ACC112 (cell line): ENCODE results near the gene DCUN1D4.
A peak's percentile ranks its signal among the peaks of the same experiment; 100 is the strongest.
"Not testable (repeated sequence)": the region's sequence is repeated elsewhere in the genome, so short reads cannot be mapped to it uniquely, and the experiment has no call there.

ENCODE experiments used
- H2AFZ ChIP-seq: fragments of 200-600 bp; sonication (generic); one replicate; pipeline ENCODE4 v1.6.0; 2017; ENCODE audit warnings: antibody characterized with exemption, low read length; ENCODE audit not compliant: unreplicated experiment
- H3K27ac ChIP-seq: fragments of 200-600 bp; sonication (generic); 2 replicates; pipeline ENCODE4 v1.5.1; 2014; ENCODE audit warnings: low read depth, mild to moderate bottlenecking, antibody characterized with exemption, low read length, moderate library complexity
- H3K27me3 ChIP-seq: fragments of 200-600 bp; sonication (generic); 2 replicates; pipeline ENCODE4 v1.6.1; 2014; ENCODE audit warnings: mild to moderate bottlenecking, antibody characterized with exemption, low read length, moderate library complexity, mixed read lengths; ENCODE audit not compliant: insufficient read depth
- H3K36me3 ChIP-seq: fragments of 200-600 bp; sonication (generic); 2 replicates; pipeline ENCODE4 v1.6.1; 2016; ENCODE audit warnings: mild to moderate bottlenecking, antibody characterized with exemption, low read length, moderate library complexity, mixed read lengths; ENCODE audit not compliant: insufficient read depth
- H3K4me1 ChIP-seq: fragments of 200-600 bp; sonication (generic); one replicate; pipeline ENCODE4 v1.6.1; 2016; ENCODE audit warnings: low read length, mixed read lengths; ENCODE audit not compliant: insufficient read depth, unreplicated experiment, control insufficient read depth
- H3K4me3 ChIP-seq: fragments of 200-600 bp; sonication (generic); 2 replicates; pipeline ENCODE4 v1.5.1; 2014; ENCODE audit warnings: mild to moderate bottlenecking, low read depth, low read length
- H3K79me2 ChIP-seq: fragments of 200-600 bp; sonication (generic); one replicate; pipeline ENCODE4 v1.6.0; 2016; ENCODE audit warnings: low read length; ENCODE audit not compliant: control insufficient read depth, unreplicated experiment, insufficient read depth

Gene DCUN1D4

DNA sequence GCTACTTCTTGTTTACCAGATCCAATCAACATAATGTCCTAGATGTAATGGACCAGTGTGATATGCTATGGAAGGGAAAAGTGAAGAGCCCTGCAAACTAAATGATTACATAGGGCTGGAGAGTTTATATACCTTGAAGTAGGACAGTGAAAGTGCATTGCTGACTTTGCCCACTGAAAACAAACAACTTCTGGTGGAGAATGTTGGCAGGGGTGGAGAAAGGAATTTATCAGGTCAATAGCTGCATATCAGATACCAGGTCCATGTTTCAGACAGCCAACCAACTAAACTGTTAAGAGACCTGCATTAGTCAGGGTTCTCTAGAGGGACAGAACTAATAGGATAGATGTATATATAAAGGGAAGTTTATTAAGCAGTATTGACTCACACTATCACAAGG, 82.4 kb downstream of the DCUN1D4 start:
- H3K79me2 ChIP-seq, result no peaks in the 10 kb centered on the region
- no peaks in the 10 kb centered on the region for H3K27me3 ChIP-seq
- H3K4me1 ChIP-seq, result no peaks in the 10 kb centered on the region
- H3K36me3 ChIP-seq, result no peaks in the 10 kb centered on the region
- H3K27ac ChIP-seq, result no peak overlapping the region
- no peak overlapping the region for H3K4me3 ChIP-seq
- H2AFZ ChIP-seq, result no peak overlapping the region

DNA sequence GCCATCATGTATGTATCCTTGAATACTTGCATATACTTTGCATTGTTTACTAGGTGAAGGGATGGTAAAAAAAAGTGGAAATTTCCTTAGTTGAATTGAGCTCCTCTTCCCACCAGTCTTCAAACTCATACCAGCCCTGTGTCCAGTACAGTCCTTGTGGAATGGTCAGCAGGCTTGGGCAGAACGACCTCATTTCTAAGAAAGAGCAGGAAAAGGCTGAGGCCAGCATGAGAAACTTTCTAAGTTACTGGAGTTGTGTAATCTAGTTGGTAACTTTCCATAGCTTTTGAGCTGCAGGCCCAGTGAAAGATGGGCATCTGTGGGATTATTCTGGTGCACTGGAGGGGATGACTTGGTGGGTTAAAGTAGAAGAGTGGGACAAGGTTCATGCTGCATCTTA, 87.6 kb downstream of the DCUN1D4 start:
- H3K4me1 ChIP-seq, result no peaks in the 10 kb centered on the region
- peaks cover 4% of the 10 kb centered on the region; the same call in 1 of the 2 replicates for H3K27me3 ChIP-seq
- no peak overlapping the region for H3K4me3 ChIP-seq
- no peak overlapping the region for H2AFZ ChIP-seq
- no peak overlapping the region for H3K27ac ChIP-seq
- H3K36me3 ChIP-seq, result no peaks in the 10 kb centered on the region
- no peaks in the 10 kb centered on the region for H3K79me2 ChIP-seq

DNA sequence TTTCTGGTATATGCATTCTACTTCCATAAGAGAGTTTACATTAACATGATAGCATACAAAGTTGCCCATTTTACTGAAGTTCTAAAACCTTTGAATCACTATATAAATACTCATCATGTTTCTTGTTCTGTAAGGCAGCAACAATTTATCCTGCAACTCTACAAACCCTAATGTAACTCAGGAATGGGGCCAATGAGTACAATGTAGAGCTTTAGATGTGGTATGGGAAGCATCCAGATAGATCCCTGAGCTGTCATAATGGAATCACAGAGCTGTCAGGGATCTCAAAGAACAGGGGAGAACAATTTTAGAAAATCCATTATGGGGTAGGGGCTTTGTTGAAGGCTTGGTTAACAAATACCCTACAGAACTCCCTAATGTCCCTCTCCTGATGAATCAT, 88.5 kb downstream of the DCUN1D4 start:
- H3K36me3 ChIP-seq, result no peaks in the 10 kb centered on the region
- no peak overlapping the region for H3K4me3 ChIP-seq
- H3K79me2 ChIP-seq, result no peaks in the 10 kb centered on the region
- peaks cover 4% of the 10 kb centered on the region; the same call in 1 of the 2 replicates for H3K27me3 ChIP-seq
- no peak overlapping the region for H3K27ac ChIP-seq
- no peaks in the 10 kb centered on the region for H3K4me1 ChIP-seq
- no peak overlapping the region for H2AFZ ChIP-seq

DNA sequence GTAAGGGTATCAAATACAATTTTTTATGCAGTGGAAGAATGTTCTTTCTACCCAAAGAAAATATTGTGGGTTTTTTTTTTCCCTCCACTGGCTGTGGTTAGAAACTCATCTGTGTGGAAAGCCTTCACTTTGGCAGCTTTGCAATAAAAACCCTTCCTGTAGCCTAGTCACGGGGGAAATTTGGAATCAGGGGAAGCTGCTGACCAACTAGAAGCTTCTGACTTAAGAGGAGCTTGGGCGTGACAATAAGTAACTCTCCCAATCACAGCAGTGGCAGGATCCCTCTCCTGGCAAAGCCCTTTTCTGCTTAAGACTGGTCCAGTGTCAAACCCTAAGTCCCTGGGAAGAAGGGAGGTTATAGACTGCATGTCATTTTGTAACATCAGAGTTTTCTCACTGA, 89.3 kb downstream of the DCUN1D4 start:
- H3K27ac ChIP-seq, result no peak overlapping the region
- H3K4me3 ChIP-seq, result no peak overlapping the region
- peaks cover 4% of the 10 kb centered on the region; the same call in 1 of the 2 replicates for H3K27me3 ChIP-seq
- H3K4me1 ChIP-seq, result no peaks in the 10 kb centered on the region
- H3K36me3 ChIP-seq, result no peaks in the 10 kb centered on the region
- H3K79me2 ChIP-seq, result no peaks in the 10 kb centered on the region
- H2AFZ ChIP-seq, result no peak overlapping the region

DNA sequence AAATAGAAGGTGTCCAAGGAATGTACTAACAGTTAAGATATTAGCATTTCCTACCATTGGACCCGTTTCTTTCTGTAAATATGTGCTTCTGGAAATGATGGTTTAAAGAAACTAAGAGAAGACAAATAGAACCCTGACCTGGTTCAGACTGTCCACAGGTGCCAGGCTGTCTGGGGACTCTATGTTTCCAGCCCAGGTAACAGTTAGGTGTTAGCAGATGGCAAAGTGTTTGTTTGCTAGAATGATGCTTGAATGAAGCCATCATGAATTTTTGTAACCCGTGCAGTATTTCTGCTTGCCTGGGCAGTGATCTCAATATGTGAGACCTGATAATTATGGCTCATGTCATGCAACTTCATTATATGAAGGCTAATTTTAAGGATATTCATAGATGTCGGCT, 89.7 kb downstream of the DCUN1D4 start:
- Histone ChIP-seq H3K4me3 (no peak overlapping the region), H3K79me2 (no peaks in the 10 kb centered on the region), H3K27ac (no peak overlapping the region), H3K4me1 (no peaks in the 10 kb centered on the region), H3K36me3 (no peaks in the 10 kb centered on the region), H2AFZ (no peak overlapping the region), H3K27me3 (peaks cover 4% of the 10 kb centered on the region; the same call in 1 of the 2 replicates)

DNA sequence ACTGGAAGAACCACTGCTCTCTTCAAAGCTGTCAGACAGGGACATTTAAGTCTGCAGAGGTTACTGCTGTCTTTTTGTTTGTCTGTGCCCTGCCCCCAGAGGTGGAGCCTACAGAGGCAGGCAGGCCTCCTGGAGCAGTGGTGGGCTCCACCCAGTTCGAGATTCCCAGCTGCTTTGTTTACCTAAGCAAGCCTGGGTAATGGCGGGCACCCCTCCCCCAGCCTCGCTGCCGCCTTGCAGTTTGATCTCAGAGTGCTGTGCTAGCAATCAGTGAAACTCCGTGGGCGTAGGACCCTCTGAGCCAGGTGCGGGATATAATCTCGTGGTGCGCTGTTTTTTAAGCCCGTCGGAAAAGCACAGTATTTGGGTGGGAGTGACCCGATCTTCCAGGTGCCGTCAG, 97.5 kb downstream of the DCUN1D4 start:
- peaks cover 21% of the 10 kb centered on the region for H3K4me1 ChIP-seq

DNA sequence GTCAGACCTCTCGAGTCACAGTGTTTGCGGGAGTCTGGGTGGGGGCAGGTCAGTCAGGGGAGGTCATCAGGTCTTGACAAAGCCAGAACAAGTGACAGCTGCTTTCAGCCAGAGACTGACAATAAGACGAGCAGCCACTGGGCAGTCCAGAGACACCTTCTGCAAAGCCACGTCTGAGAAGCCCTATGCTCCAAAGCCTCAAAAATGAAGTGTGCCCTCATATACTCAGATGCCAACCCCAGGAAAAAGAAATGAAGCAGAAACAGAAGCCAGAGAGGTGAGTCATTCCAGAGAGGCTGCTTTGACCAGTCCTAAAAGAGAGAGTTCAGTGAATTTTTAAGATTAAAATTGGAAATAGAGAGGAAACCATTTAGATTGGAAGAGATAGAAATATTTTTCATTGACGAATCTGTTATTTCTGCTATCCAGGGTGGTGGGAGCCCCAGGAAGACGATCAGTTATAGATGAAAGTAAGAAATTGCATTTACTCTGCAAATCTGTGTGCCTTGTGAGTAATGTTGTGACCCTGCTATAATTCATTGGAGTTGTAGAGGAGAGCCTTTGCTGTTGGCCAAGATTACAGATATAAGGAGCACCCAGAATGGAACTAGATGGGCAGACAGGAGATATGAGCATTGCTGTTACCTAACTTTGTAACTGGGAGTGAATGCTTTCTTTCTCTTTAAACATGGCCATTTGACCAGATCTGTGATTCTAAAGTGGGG, 99.3 kb downstream of the DCUN1D4 start:
- Histone ChIP-seq H3K36me3 (no peaks in the 10 kb centered on the region), H3K27me3 (no peaks in the 10 kb centered on the region), H3K4me1 (peaks cover 21% of the 10 kb centered on the region), H2AFZ (peak overlapping the region; percentile 39), H3K27ac (no peak overlapping the region), H3K79me2 (no peaks in the 10 kb centered on the region), H3K4me3 (peak overlapping the region; percentile 29)

More for the DNA sequence above, 97.5 kb downstream of the DCUN1D4 start:
- not testable (repeated sequence) for H3K4me3 ChIP-seq, H3K79me2 ChIP-seq, H2AFZ ChIP-seq, H3K27ac ChIP-seq, H3K36me3 ChIP-seq, H3K27me3 ChIP-seq

DNA sequence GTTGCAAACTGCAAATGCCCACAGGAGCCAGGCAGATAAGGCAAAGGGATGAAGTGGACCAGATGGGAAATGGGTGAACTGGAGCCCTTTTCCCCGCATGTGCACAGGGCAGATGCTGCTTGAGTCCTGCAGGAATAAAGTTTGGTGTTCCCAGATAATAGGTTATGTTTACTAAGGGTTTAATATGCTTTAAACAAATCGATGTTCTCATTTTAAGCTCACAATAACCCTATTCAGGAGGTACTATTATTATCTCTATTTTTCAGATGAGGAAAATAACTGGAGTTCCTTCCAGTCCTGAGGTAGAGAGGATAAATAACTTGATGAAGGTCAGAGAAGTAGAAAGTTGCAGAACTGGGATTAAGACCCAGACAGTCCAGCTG, 99.9 kb downstream of the DCUN1D4 start:
- H3K79me2 ChIP-seq, result no peaks in the 10 kb centered on the region
- H3K4me1 ChIP-seq, result peaks cover 21% of the 10 kb centered on the region
- H3K36me3 ChIP-seq, result no peaks in the 10 kb centered on the region
- H3K27me3 ChIP-seq, result no peaks in the 10 kb centered on the region
- H2AFZ ChIP-seq, result peak overlapping the region; percentile 39
- H3K27ac ChIP-seq, result no peak overlapping the region
- H3K4me3 ChIP-seq, result peak overlapping the region; percentile 29

DNA sequence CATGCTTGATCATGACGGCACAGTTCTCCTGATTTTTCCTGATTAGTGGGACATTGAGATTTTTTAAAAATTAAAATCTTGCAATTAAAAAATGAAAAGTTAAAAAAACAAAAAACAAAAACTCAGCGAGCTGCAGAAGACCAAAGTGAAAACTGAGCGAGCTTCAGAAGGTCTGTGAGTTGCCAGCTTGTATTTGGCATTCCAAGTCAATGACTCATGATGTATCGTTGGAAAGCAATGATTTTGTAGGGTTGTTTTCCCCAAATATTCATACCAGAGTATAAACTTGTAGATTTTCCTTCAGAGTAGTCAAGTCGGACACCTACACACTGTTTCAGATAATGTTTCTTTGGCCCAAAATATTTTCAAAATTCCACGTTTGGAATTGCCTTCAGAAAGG, 100.3 kb downstream of the DCUN1D4 start:
- Histone ChIP-seq H2AFZ (no peak overlapping the region), H3K36me3 (no peaks in the 10 kb centered on the region), H3K79me2 (no peaks in the 10 kb centered on the region), H3K4me1 (peaks cover 21% of the 10 kb centered on the region), H3K4me3 (peak overlapping the region; percentile 29), H3K27me3 (no peaks in the 10 kb centered on the region), H3K27ac (no peak overlapping the region)

DNA sequence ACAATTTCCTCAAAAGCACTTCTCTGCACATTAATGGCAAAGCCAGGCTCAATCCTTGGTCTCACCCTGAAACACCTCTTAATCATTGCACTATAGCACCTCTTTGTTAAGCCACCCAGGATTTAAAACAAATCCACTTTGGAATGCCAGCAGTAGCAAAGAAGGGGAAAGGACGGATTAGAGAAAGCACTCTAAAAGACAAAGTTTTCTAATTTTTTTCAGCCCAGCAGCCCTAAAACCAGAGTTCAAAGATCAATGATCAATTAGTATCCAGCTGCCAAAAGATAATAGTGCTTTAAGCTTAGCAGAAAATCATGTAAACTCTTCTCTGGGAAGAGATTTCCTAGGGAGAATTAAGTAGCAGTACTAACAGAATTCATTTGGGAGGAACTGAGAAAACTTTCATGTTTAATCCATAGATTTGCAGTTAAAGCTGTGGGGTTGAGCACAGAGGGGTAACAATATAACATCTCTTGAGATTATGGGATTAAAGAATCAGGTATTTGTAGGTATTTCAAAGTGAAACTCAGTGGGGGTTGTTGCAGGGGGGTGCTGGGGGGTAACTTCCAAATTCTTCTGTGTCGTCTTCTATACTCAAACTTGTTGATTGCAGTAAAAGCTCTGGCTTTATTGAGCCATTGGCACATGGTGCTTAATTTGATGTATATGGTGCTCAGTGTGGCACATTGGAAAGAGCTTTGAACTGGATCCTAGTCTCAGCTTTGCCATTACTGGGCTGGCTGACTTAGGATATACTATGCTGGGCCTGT, 115.4 kb downstream of the DCUN1D4 start:
- peaks cover 15% of the 10 kb centered on the region; the same call in 1 of the 2 replicates for H3K27me3 ChIP-seq
- no peaks in the 10 kb centered on the region for H3K36me3 ChIP-seq
- H3K79me2 ChIP-seq, result no peaks in the 10 kb centered on the region
- H3K4me3 ChIP-seq, result no peak overlapping the region
- H3K27ac ChIP-seq, result no peak overlapping the region
- no peak overlapping the region for H2AFZ ChIP-seq
- H3K4me1 ChIP-seq, result no peaks in the 10 kb centered on the region

DNA sequence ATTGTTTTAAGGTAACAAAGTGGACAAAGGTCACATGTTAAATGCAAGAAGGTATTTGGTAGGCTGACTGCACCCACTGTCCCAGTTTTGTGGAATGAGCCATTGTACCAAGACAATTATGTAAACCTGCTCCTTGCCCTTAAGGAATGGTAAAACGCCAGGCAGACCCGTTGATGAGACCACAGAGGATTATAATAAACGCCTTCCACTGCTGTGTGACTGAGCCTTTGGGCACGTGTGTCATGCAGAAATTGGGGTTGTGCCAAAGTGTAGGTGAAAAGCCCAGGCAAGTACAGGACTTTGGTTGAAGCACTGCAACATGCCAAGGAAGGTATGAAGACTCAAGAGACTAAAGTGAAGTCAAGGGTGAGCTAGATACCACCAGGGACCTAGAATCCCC, 117.5 kb downstream of the DCUN1D4 start:
- Histone ChIP-seq H3K36me3 (no peaks in the 10 kb centered on the region), H3K4me1 (no peaks in the 10 kb centered on the region), H3K4me3 (no peak overlapping the region), H3K27ac (no peak overlapping the region), H2AFZ (no peak overlapping the region), H3K79me2 (no peaks in the 10 kb centered on the region), H3K27me3 (peaks cover 18% of the 10 kb centered on the region)
